Hematopoietic multipotent progenitor cell treated with erythropoietin and hydrocortisone succinate and interleukin-3 and kit ligand, for 6 days (in vitro differentiated cells): ENCODE measurements around the gene MLIP.
"Not testable (repeated sequence)": the region's sequence is repeated elsewhere in the genome, so short reads cannot be mapped to it uniquely, and the experiment has no call there.

Experiments used
- DNase-seq: peaks from one replicate; pipeline ENCODE4 v3.0.0-alpha.2; 2015

The MLIP gene

DNA sequence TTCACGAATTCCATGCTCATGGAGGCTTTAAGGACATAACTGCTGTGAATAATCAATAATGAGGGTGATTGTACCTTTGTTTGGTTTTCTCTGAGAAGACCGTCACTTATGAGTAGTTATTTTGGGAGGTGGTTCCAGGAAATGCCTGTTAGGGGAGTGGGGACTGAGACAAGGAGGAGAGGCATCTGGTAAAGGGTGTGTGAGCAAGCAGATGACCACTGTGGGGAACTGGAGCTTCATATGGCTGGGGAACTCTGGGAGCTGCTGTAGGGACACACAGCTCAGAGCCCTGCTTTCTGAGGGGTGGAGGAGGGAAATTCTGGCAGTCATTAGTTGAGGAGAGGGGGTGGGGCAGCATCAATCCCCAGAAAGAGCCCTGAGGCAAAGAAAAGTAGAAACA lies 125.7 kb downstream of the MLIP start:
- DNase-seq = no peak

DNA sequence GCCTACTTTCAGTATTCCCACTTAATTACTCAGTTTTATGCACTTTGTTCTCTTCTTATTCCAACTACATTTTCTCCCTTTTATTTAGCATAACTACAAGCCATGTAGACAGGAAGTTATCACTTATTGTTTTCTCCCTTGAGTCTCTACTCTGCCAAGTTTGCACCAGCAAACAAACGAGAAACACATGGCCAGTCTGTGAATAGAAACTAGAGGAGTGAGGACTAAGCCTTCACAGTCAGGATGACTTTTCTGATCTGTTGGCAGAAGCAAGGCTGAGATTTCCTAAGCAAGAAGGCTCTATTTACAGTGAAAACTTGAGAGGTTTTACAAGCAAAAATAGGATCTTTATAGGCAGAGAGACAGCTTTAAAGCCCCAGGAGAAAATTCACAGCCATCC lies 127.2 kb downstream of the MLIP start:
- no peak for DNase-seq

DNA sequence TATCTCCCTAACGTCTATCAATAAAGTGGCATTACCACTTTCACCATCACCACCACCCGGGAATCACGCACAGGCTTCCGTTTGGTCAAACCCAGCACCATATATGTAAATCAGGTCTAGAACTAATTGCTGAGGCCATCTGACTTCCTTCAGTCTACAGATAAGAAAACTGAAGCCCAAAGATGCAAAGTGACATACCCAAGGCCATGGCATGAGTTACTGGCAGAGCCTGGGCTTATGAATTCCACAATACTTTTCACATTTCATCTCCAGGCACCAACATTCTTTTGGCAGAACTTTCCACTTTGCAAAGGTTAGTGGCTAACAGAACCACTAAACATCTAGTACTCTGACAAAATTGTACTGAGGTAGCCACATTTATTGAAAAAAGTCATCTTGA lies 132.5 kb downstream of the MLIP start:
- no peak for DNase-seq

DNA sequence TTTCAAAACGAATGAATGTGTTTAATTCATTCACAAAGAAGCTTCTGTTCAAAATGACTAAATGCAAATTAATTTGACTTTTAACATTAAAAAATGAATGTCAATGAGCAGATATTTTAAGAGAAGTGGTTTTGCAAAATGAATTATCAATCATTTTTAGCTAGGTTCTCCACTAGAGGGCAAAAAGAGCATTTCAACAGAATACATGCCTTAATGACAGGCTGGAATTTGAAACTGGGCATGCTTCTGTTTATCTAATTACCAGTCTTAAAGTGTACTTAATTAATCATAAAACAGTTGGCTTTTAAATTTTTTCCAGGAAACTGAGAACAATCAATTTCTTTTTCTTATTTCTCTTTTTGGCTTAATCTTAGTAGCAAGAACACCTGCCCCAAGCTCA lies 133.2 kb downstream of the MLIP start:
- DNase-seq = peak; percentile 31

DNA sequence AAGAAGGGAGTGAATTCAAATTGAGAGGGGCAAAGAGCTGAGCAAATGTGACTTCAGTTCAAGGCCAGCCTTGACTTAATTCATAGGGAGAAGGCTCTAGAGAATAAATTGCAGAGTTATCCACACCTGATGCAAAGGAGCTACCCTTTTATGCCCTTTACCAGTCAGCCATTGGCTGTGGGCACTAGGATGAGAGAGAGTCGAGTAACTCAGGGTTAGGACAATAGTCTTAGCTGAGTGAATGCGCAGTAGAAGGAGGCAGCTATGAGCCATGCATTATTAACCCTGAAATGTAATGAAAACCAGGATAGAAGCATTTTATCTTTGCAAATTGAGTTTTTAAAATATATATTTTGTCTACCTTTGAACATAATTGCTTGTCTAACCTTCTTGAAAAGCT lies 134.0 kb downstream of the MLIP start:
- DNase-seq = no peak

DNA sequence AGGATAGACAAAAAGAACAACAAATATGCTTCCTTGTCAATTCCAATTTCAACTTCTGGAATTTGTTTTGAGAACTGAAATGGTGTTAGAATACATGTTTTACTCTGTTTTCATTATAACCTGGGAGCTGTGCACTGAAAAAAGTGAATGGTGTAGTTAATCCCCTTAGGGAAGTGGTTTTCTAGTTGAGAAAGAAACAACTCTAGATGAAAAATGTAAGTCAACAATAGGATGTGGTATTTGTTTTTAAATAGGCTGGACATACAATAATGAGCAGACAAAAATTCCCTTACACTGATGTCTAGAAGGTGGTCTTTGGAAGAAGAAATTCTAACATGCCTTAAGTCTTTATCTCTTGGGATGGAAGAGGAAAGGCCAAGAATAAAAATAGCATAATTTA lies 137.1 kb downstream of the MLIP start:
- DNase-seq = no peak

DNA sequence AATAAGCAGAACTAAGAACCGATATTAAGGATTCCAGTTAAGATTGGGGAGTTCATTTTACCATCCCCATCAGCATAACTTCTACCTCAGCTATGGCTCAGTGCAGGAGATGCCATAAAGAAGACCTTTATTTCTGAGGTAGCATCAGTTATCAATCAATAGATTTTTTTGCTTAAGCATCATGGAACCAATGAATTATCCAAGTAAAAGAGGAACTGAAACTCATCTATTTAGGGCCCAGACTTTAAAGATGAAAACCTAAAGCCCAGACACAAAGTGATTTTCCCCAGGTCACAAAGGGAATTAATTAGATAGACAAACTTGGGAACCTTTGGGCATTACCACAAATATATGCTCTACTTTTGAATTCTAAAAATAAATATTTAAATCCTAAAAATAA lies 137.8 kb downstream of the MLIP start:
- DNase-seq = no peak

DNA sequence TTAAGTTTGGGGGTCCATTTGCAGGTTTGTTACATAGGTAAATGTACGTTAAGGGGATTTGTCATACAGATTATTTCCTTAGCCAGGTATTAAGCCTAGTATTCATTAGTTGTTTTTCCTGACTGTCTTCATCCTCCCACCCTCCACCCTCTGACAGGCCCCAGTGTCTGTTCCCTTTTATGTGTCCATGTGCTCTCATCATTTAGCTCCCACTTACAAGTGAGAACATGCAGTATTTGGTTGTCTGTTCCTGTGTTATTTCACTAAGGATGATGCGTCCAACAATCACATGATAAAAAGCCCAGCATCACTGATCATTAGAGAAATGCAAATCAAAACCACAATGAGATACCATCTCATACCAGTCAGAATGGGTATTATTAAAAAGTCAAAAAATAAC lies 138.6 kb downstream of the MLIP start:
- DNase-seq = not testable (repeated sequence)

DNA sequence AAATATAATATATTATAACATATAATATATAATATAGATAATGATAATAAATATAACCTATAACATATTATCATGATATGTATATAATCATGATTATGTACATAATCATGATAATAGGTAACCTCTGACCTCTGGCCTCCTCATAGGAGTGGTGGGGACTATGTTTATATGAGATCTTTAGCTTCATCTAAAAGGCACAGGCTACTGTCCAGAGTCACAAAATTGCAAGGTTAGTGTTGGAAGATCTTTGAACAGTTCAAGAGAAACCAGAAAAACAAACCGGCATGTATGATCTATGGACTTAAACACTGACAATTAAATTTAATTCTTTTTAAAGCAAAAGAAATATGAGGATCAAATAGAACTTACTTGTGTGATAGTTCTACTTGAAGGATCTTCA lies 141.3 kb downstream of the MLIP start:
- DNase-seq = no peak

DNA sequence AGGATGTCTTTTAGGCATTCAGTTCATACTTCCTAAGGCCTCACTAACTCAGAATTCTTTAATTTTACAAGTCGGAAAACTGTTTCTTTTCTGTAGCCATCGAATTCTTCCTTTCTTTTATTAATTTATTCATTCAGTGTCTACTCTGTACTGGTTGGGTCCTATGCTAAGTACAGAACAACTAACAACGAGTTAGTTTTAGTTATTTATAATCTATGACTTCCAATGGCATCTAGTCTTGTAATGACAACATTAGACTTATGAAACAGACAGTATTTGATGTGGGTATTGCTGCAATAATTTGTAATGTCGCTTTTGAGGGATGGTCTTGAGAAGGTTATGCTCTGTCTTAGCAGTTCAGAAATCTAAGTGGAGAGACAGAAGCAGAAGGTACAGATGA lies 141.7 kb downstream of the MLIP start:
- no peak for DNase-seq

DNA sequence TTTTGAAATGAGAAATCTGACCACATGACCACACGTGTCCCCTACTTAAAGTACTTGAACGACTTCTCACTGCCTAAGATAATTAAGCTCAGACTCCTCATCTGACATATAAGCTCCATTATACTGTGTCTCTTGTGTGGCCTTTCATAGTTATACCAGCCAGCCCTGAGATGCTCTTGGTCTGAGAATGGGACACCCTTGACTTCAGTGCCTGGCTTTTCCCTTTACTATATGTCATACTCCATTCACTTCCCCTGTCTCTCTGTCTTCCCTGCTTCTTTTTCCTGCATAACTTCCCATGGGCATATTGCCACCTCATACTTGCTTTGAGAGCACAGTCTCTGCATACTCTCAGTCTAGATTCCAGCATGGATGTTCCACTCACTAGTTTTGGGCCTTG lies 143.6 kb downstream of the MLIP start:
- no peak for DNase-seq

DNA sequence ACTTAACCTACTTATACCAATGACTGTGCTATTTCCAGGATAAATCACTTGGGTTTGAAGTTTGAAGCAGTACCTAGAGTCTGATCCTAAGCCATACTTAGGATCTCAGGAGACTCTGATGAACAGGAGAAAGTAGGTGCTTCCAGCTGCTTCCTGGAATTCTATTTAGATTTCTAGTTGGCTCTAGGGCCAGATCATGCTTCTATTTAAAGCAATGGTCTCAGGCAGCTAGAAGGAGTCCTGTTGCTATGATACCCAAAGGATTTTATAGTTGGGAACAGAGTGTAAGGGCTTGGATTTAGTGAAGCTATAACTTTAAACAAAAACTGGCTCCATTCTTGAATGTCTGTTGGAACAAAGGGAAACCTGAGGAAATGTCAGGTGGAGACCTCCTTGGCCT lies 144.6 kb downstream of the MLIP start:
- no peak for DNase-seq

DNA sequence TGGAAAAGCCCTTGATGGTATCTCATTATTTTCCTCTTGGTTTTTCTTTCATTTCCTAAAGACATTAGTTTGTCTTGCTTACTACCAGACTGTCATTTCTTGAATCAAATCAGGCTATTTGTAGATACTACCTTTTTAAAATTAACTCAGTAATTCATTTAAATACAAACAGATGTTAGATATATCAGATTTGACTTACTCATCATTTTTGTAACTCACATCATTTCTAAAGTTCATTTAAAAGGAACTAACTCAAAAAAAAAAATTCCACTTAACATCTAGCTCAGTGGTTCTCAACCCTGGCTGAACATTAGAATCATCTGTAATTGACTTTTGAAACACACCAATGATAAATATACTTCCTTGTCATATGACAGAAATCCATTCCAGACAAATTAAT lies 148.8 kb downstream of the MLIP start:
- DNase-seq = no peak

DNA sequence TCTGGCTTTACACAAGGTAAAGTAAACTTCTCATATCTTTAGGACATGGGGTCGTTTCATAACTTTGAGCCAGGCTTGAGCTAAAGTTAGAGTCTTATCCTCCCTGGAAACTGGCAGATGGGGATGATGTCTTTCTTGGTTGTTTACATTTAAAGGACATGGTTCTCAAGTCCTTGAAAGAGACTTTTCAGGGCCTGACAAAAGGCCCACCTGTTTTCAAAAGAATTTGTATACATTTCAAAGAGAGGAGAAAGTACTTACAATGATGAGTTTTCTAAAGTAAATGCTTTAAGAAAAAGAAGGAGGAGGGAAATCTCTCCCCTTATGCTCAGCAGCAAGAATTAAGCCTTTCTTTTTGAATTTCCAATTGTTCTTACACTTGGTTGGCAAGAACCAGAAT lies 151.3 kb downstream of the MLIP start:
- no peak for DNase-seq

DNA sequence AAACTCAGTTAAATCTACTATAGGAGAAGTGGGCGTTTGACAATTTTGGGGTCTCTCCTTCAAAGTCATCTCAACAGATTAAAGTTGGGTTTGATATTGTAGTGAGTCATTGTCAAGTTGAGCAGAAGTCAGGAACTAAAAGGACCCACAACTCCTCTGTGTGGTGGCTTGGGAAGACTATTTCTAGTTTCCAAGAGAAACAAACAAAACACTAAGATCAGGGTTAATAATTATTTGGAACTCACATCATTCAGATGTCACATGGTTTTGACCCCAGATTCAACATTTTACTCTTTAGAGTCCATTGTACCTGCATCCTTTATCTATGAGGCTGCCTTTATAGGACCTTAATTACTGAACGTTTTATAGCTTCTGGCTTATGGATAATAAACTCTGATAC lies 151.7 kb downstream of the MLIP start:
- DNase-seq = no peak

DNA sequence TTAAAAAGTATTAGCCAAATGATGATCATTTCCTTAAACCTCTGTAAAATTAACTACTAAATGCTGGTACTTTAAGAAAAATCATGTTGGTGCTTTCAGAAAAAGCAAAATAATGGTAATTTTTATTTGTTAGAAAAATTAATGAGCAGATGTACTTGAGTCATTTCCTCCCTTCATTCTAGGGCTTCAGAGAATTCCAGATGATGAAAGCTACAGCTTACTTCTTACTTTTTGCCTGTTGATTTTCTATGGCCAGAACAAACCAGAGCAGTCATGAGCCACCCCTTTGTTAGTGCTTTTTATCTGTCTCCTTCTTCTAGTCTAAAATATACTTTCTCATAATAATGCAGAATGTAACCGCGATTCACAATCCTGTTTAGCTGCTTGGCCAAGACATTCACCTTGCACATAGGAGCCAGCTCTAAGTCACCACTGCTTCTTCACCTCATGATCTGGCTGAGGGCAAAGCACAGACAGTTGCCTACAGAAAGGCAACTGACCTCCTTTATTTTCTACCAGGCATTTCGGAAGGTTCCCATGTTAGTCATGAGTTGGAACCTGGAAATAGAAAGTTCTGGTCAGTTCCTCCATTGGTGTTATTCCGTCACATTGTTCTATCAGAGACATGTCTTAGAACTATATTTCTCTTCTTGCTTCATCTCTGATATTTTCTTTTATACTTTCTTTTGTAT lies 153.5 kb downstream of the MLIP start:
- DNase-seq = no peak

DNA sequence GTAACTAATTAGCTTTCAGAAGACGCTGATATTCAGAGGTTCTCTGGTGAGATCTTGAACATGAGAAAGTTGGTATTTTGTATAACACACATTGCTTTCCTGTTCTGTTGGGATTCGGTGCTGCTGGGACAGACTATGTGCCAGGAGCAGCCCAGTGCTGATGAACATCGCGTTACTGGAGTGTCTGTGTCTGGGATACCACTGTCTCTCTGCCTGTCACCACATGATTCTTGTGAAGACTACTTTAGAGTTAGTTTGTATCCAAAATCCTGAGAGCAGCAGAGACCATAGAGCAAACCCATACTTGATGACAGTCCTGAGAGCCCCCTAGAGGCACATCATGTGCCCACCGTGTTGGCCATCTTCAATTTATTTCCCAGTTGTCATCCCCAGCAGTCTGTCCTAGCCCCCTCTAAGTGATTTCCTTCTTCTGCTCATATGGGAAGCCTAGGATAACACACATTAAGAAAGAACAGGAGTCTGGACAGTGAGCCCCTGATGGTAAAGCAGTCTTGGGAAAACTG lies 155.2 kb downstream of the MLIP start:
- no peak for DNase-seq

DNA sequence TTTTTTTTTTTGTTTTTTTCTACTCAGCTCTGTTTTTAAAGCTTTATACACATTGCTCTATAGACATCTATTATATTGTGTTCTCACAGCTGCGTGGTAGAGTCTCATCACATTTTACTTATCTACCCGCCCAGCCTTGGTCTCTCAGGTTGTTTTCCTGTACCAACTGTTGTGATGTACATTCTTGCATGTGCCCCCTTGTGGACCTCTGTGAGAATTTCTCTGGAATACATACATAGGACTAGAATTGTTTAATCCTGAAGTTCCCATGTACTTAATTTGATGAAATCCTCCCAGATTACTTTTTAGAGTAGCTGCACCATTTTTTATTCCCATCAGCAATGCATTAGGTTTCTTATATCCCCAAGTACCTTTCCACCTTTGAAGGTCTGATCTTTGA lies 156.6 kb downstream of the MLIP start:
- DNase-seq = peak; percentile 62

DNA sequence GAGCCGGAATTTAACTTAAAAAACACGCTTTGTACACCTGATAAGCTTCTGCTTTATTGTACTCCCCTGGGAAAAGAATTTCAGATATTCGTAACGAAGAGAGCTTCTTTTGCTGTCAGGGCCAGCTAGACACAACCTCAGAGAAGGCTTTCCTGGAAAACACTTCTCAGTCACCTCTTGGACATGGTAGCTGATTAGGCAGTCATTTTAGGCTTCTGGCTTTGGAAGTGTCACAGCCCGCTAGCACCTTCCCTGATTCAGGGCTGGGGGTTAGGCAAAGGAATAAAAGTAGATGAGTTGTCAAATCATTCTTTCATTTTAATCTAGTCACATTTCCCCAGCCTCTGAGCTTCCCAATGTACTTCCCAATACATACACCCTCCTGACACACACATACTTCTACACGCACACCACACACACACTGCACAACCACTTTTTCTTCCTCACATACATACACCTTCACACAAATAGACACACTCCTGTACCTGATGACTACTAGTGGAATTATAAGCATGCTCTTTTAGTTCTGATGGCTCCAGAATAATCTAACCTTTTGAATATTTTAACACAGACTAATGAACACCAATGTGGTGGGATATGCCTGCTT lies 162.1 kb downstream of the MLIP start:
- no peak for DNase-seq

DNA sequence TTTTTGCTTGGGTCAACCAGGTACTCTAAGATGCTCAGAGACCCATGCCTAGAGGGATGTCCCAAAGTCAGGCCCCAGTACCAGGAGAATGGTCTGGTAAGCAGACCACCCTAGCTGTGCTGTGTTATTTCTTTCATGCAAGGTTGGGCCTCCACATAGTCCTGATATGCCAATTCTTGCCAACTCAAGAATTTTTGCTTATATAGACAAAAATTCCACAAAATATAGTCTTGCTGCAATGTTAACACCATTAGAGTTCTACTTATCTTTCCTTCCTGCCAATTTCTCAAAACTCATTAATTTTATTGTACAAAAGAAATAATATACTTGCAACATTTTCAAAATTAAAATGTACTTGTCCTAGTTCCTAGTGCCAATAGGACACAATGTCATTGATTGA lies 163.1 kb downstream of the MLIP start:
- no peak for DNase-seq

DNA sequence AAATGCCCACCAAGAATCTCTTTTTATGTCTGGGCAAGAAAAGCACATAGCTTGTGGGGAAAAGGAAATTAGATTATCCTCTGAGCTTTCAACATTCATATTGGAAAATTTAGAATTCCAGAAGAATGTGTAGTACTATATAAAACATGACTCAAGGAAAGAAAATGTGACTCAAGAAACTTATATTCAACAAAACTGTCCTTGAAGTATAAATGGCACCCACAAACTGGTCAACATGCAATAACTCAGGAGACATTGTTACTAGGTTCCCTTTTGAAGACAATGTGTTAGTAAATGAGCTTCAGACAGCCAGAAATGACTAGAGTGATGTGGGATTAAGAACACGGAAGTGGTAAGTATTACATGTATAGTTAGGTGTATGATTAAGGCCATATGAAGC lies 170.9 kb downstream of the MLIP start:
- DNase-seq = no peak

DNA sequence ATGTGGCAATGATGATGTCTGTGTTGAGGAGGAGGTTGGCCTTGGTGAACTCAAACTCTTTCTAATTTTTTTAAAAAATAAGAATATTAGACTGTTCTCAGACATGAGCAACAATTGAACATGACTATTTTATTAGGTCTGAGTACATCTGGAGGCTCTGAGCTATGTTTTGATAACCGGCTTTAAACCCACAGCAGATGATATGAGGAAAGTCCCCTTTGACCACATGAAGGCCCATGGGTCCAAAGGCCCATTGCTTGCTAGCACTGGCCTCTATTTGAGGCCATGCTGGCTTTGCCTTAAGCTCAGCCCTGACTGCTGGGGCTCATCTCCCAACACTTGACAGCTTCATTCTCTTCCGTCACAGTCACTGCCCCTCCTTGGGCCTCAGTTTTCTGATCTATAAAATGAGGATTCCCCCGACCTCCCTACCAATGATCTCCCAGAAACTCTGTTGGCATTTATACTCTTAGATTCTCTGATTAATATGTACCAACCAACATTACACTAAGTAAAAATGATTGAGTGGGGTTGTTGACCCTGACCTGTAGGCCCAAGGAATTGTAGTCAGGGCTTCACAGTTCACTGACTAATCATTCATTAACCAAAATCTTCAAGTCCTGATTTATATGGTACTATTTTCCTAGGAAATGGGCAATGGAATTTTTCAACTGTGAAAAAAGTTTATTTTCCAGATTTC lies 173.1 kb downstream of the MLIP start:
- no peak for DNase-seq

DNA sequence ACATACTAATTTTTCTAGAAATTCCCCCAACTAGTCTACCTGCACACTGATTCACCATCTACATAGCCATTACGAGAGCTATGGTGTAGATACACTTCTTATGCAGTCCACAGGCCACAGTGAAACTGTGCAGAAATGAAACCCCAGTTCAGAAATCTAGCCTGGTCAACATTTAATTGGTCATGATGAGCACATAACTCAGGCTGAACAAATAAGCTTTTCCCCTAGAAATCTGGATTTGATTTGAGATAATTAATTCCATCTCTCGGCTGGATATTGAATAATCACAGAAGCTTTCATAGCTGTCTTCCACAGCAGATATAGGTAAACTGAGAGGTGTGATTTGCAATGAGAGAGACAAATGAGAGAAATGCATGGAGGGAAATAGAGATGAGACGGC lies 174.4 kb downstream of the MLIP start:
- no peak for DNase-seq

DNA sequence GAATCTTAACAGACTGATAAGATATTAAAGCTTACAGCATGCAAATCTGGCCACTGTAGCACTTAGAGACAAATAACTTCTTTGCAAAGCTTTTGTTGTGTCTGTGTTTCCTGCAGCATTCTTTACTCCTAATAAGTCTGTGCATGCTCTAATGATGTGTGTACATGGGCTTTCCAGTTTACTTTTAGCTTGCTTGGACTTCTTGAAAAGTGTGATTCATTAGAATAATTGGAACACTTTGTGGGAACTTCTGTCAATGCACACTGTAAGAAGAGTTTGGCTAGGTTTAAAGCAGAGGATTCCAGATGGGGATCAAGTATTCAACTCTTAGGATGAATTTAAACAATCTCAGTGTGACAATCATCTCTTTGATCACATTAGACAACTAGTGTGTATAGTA lies 174.9 kb downstream of the MLIP start:
- DNase-seq = no peak
